Measurements from ENCODE around the gene NIN.

Gene NIN

GRCh38 chr14:50678163-50678562, 152.8 kb downstream of the NIN start:
- FAIRE-seq (peak; percentile 14), DNase-seq (ENCODE audit: insufficient read length) (no peak)
- TF ChIP-seq POLR2AphosphoS5 (IDR thresholded peaks at IDR 0.05; ENCODE audit: low read depth, low read length) (no peak), POLR2A (IDR thresholded peaks at IDR 0.05; ENCODE audit: low read depth, low read length) (no peak), TAF1 (IDR thresholded peaks at IDR 0.05; ENCODE audit: borderline replicate concordance, low read depth, low read length) (no peak)

GRCh38 chr14:50677527-50678063, 153.4 kb downstream of the NIN start:
- TF ChIP-seq TAF1 (IDR thresholded peaks at IDR 0.05; ENCODE audit: borderline replicate concordance, low read depth, low read length) (no peak), POLR2A (IDR thresholded peaks at IDR 0.05; ENCODE audit: low read depth, low read length) (0 out of 2 replicates have a peak, but pooled peaks have one; percentile 35), POLR2AphosphoS5 (IDR thresholded peaks at IDR 0.05; ENCODE audit: low read depth, low read length) (no peak)
- DNase-seq (ENCODE audit: insufficient read length) (no peak), FAIRE-seq (peak; percentile 91)

- FAIRE-seq = peak; percentile 84
- TF ChIP-seq POLR2A (IDR thresholded peaks at IDR 0.05; ENCODE audit: low read depth, low read length) (no peak), TAF1 (IDR thresholded peaks at IDR 0.05; ENCODE audit: borderline replicate concordance, low read depth, low read length) (no peak), POLR2AphosphoS5 (IDR thresholded peaks at IDR 0.05; ENCODE audit: low read depth, low read length) (no peak)
- DNase-seq (ENCODE audit: insufficient read length) = no peak
Observed at GRCh38 chr14:50676814-50677516, 154.0 kb downstream of the NIN start.

- FAIRE-seq = no peak
- no peak for DNase-seq (ENCODE audit: insufficient read length)
- TF ChIP-seq TAF1 (IDR thresholded peaks at IDR 0.05; ENCODE audit: borderline replicate concordance, low read depth, low read length) (no peak), POLR2A (IDR thresholded peaks at IDR 0.05; ENCODE audit: low read depth, low read length) (no peak), POLR2AphosphoS5 (IDR thresholded peaks at IDR 0.05; ENCODE audit: low read depth, low read length) (no peak)
Observed at GRCh38 chr14:50675597-50675996, 155.4 kb downstream of the NIN start.

- no peak for DNase-seq (ENCODE audit: insufficient read length)
- FAIRE-seq = no peak
- TF ChIP-seq TAF1 (IDR thresholded peaks at IDR 0.05; ENCODE audit: borderline replicate concordance, low read depth, low read length) (no peak), POLR2AphosphoS5 (IDR thresholded peaks at IDR 0.05; ENCODE audit: low read depth, low read length) (no peak), POLR2A (IDR thresholded peaks at IDR 0.05; ENCODE audit: low read depth, low read length) (no peak)
Observed at GRCh38 chr14:50670866-50671256, 160.1 kb downstream of the NIN start.

- FAIRE-seq (no peak), DNase-seq (ENCODE audit: insufficient read length) (no peak)
- no peak for TF ChIP-seq POLR2AphosphoS5 (IDR thresholded peaks at IDR 0.05; ENCODE audit: low read depth, low read length)
- no peak for TF ChIP-seq POLR2A (IDR thresholded peaks at IDR 0.05; ENCODE audit: low read depth, low read length)
- no peak for TF ChIP-seq TAF1 (IDR thresholded peaks at IDR 0.05; ENCODE audit: borderline replicate concordance, low read depth, low read length)
Observed at GRCh38 chr14:50670196-50670865, 160.6 kb downstream of the NIN start.
